Effector CD4-positive, alpha-beta T cell (primary cell): ENCODE data around the gene ROR1.

ENCODE experiments used
- DNase-seq: peaks from one replicate; pipeline ENCODE4 v3.0.0-alpha.2; 2020

ROR1 gene

DNA sequence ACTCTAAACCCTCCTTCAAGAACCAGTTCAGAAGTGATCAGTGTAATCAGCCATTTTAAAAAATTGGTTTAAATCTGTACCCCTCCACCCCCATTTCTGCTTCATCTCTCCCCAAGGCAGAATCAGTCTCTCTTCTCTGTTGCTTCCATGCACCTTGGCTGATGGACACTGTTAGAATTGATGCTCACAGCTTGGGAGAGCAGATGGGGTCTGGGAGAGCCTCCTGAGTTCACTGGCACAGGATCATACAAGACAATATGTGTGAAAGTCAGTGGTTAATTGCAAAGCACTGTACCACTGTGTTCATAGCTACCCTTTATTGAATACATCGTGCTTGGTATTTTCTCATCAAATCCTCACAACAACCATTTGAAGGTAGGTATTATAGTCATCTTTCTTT, 140.9 kb downstream of the ROR1 start:
- DNase-seq = no peak

DNA sequence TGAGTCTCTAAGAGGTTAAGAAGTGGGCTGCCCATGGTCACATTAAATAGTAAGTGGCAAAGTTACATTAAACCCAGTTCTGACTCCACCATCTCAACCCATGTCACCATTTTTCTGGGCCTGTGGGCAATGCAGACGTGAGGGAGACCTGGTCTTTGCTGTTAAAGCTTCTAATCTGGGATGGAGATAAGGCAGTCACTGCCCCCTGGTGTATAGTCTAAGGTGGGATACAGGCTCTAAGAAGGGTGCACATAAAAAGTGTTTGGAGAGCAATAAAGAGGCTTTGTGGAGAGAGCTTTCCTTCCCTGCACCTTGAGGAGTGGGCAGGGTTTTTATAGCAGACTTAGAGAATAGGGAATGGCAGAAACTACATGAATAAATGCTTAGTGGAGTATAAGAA, 141.3 kb downstream of the ROR1 start:
- DNase-seq = no peak

DNA sequence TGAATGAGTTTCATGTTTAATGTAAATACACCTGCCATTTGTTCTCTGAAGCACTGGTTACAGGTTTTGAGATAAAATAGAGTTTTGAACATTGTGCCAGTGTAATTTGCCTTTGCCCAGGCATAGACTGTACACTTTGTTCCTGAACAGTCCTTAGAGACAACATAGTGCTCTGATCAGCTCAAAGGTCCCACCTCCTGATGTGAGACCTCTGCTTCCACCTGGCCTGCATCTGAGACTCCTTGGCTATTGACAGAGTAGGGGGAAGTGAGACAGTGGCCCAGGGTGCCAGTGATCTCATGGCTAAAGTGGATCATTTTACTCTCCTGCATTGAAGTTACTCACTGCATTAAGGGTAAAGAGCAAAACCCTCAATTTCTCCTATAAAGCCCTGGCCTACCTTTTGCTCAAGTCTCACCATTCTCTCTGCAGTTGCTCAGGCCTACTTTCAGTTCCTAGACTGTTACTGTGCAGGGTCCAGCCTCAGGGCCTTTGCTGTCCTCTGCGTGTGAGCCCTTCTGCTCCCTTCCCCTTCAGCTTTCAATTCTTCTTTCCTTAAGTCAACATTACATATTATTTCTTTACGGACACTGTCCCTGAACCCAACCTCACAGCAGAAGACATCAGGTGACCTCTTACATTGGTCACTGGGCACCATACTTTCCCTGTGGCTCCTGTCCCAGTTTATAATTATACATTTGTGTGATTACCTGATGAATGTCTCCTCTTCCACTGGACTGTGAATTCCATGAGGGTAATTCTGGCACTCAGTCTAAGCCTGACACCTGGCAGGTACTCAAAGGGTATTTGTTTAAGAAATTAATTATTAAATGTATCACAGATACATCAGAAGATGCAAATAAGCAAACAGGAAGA, 142.9 kb downstream of the ROR1 start:
- no peak for DNase-seq

DNA sequence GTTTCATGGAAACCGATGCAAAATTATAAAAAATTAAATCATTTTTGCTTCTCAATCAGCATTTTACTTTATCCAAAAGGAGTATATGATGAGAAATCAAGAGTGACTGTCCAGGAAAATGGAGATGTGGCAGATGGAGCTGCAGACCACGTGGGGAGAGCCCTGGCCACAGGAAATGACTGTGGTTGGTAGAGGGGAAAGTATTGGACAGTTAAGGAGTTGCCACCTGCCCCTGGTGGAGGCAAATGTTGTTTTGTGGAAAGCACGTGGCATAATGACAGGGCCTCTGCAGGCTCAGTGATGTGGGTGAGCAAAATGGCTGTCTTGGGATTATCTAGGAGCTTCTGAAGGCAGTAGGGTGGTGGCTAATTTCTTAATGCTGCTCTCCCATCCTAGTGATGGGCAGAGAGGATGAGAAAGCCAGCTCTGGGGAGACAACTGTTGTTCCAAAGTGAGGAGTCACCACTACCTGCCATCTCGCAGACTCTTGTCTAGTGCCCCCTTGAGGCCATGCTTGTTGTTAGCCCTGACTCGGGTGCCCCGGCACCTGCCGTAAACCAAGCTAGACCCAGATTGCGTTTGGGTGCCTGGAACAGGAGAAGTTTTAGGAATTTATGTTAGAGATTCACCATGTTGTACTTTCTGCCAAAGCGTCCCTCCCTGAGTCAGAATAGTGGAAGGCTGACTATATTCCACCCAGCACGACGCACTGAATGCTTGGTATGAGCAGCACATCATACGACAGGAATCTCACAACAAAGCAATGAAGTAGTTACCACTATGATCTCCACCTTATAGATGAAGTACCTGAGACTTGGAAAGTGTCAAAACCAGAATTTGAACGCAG, 144.0 kb downstream of the ROR1 start:
- DNase-seq = no peak

GRCh38 chr1:63918418-63918945, 144.7 kb downstream of the ROR1 start:
- no peak for DNase-seq

DNA sequence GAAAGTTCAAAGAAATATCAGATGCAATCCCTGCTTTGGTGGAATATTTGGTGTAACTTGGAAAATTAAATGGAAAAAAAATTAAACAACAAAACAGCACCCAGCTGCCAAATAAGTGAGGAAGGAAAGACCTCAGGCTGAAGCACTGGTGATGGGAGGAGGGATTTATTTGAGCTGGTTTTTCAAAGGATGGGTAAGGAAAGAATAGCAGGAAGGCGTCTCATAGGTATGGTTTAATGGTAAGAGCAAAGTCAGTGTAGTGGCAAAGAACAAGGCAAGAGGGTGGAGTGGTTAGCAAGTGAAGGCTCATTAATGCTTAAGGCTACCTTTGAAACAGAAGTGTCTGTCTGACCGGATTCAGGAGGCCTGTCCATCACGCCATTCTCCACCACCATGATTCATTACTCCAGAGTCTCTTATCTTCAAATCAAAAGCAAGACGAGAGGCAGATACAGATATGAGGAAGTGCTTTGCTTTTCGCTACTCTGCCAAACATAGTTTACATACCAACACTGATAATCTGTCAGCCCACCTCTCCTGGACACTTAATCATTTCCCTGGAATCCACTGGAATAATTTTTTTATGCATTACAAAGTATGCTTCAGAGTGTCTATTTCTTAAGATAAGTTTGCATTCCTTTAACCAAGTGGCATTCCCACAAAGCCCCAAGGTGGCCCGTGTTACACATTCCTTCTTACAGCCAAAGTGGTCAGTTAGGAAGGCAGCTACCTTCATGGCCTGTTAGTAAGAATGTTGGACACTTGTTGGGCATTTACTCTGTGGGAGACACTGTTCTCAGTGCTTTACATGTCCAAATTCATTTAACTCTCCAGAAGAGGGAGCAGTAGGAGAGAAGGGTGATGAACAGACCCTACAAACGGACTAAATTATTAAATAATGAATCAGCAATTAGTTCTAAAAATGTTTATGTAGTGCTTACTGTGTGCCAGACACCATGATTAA, 146.6 kb downstream of the ROR1 start:
- no peak for DNase-seq

- no peak for DNase-seq
Observed at GRCh38 chr1:63921359-63921758, 147.5 kb downstream of the ROR1 start.

DNA sequence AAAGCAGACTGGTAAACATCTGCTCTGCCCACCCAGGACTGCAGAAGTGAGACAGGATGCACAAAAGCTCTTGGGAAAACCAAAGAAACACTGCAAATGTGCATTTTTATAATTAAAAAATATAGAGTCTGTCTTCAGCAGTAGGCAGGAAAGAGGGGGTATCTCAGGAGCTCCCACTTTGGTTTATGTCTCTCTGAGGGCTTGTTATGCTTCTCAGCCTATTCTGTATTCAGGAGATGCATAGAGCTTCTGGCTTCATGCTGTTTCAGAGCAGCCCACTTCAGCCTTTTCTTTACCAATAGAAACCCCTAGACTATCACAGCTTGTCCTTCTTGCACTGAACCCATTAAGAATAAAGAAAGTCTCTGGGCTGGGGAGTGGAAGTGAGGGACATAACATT, 148.0 kb downstream of the ROR1 start:
- no peak for DNase-seq

GRCh38 chr1:63922848-63923247, 149.0 kb downstream of the ROR1 start:
- no peak for DNase-seq

GRCh38 chr1:63923302-63923701, 149.5 kb downstream of the ROR1 start:
- no peak for DNase-seq

DNA sequence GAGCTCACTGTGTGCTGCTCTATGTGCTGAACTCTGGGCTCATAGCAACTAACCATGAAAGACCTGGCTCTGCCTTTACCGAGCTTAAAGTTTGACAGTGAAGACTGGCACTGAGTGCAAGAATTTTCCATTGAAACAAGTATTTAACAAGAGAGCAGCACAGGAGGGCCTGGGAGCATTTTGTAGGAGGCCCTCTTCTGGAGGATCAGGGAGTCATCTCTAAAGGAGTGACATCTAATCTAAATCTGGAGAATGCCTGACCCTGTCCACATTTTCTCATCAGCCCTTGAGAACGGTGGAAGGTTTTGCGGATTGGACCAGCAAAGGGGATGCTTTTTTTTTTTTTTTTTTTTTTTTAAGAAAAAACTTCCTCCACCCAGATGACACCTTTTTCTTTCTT, 150.8 kb downstream of the ROR1 start:
- no peak for DNase-seq

DNA sequence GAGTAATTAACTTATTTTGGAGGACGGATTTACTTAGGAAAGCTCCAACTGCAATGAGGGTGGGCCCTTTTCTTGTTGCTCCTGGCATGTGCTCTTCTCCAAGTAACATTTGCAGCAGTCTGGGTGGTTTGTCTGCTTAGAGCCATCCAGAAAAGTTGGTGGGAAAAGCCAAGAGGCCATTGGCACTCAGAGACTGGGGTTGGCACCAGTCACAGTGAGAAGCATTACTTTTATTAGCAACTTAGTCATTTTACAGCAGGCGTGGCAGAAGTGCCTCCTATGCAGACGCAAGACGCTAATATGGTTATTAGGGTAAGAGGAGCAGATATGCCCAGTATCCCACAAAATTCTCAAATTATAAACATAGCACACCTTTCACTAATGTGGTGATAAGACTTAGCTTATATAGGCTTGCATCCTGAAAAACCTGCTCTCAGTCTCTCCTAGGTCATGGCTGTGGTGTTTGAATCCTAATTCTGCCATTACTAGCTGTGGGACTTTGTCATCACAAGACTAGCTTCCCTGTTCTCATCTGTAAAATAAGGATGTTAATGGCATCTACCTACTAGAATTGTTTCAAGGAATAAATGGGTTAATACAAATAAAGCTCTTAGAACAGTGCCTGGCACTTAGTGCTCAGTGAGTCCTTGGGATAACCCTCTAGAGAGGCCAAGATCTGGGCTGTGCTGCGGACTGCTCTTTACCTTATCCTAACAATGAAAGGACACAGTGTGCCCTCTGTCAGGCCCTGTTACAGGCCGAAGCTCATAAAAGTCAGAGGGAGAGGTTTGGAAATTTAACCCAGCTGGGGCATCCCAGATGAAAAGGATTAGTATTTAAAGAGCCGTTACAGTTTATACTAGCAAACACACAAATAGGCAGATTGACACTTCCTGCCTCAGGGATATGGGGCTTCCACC, 154.6 kb downstream of the ROR1 start:
- no peak for DNase-seq

DNA sequence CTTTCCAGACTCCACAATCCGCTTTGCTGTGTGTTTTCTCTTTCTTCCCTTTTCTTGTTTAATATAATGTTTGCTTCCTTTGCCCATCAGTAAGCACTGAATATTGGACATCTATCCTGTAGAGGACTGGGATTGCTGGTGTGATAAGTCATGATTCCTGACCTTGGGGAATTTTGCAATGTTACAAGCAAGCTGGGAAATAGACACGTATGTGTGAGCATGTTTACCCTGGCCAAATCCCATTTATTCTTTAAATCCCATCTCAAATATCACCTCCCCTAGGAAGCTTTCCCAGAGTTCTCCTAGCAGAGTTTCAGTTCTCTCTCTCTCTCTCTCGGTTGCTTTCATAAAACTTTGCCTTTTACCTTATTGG, 155.3 kb downstream of the ROR1 start:
- no peak for DNase-seq

DNA sequence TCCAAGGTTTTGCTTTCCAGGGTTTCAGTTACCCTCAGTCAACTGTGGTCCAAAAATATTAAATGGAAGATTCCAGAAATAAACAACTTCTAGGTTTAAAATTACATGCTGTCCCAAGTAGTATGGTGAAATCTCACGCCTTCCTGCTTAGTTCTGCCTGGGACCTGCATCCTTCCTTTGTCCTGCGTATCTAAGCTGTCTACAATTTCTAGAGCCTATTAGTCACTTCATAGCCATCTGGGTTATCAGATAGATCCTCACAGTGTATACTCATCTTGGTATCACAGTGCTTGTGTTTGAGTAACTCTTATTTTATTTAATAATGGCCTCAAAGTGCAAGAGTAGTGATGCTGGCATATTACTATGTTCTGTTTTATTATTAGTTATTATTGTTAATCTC, 157.7 kb downstream of the ROR1 start:
- no peak for DNase-seq

DNA sequence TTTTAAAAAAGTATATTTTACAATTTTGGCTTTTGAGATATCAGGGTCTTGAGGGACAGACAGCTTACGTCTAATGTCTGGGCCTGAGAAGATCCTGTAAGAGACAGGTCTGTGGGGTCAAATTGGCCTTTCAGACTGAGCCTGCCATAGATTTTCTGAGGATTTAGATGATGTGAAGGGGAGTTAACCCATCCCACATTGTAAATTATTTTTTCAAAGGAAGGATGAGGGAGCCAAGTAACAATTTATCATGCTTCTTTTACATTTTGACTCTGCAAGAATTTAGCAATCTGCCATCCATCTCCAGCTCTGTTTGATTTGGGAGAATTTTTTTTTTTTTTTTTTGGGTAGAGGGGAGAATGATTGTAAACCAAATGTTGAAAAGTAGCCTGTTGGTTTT, 160.9 kb downstream of the ROR1 start:
- no peak for DNase-seq

GRCh38 chr1:63935143-63935542, 161.3 kb downstream of the ROR1 start:
- DNase-seq = no peak

GRCh38 chr1:63935553-63935952, 161.7 kb downstream of the ROR1 start:
- DNase-seq = no peak

DNA sequence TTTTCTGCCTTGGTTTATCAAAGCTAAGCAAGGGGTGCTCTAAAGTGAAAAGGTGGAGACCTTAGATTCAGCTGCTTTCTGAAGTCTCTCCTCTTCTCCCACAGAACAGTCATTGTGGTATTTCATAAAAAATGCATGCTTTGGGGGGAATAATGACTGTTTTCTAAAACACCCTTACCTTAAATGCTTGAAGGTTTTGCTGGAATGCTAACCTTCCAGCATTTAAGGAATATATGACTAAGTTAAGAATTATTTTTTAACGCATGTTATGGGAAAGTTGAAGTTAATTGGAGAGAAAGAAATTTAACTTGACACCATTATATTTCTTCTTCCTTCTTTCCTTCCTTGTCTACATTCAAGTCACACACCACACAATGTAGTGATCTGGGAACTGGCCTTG, 162.5 kb downstream of the ROR1 start:
- no peak for DNase-seq

DNA sequence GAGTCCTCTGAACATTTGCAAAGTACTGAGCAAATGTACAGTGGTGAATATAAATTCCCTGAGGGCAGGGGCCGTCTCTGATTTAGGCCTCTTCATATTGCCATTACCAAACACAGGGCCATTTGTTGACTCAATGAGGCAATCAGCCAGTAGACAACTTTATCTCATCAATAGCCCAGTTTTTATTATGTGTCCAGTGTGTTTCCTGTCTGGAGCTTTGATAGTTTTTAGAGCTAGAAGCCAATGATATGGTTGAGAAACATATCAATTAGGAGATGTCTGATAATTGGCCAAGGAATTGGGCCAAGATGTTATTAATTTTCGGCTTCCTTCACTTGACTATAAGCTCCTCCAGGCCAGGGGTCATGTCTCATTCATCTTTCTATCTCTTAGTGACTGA, 163.0 kb downstream of the ROR1 start:
- DNase-seq = no peak

DNA sequence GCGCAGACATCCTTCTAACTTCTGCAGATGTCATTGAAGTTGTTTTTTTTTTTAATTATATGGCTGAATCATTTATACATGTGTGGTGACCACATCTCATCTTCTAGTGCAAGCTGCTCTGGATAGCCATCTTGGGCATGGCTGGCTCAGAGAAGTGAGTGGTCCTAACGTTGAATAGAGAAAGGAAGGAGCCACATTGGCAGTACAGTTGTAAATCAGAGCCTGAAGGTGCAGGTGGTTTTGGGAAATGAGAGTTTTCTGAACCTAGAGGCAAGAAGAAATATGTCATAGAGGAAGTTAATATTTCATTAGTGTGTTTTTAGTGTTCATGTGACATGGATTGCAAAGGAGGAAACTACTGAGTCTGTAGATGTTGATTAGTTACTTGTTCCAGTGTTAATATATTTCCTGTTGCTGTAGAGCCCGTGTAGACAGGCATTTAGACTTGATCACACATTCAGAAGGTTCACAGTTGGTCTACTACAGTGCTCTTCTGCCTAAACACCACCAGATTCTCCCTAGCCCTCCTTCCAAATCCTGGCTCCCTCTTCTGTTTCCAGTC, 163.7 kb downstream of the ROR1 start:
- no peak for DNase-seq

DNA sequence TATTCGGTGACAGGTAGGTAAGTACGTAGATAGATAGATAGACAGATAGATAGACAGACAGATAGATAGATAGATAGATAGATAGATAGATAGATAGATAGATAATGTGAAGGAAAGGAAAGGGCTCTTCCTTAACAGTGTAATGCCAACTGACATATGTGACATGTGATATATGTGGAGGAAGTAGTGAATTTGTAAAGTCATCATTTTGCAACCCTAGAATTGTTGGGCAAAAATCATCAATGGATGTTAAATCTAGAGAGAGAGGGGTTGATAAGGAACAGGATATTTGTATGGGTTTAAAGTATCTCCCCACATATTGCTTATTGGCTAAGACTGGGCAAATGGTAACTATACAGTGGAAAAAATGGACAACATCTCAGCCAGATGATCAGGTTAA, 166.6 kb downstream of the ROR1 start:
- no peak for DNase-seq
